ENCODE results near the gene ZNF628.

ZNF628 gene

DNA sequence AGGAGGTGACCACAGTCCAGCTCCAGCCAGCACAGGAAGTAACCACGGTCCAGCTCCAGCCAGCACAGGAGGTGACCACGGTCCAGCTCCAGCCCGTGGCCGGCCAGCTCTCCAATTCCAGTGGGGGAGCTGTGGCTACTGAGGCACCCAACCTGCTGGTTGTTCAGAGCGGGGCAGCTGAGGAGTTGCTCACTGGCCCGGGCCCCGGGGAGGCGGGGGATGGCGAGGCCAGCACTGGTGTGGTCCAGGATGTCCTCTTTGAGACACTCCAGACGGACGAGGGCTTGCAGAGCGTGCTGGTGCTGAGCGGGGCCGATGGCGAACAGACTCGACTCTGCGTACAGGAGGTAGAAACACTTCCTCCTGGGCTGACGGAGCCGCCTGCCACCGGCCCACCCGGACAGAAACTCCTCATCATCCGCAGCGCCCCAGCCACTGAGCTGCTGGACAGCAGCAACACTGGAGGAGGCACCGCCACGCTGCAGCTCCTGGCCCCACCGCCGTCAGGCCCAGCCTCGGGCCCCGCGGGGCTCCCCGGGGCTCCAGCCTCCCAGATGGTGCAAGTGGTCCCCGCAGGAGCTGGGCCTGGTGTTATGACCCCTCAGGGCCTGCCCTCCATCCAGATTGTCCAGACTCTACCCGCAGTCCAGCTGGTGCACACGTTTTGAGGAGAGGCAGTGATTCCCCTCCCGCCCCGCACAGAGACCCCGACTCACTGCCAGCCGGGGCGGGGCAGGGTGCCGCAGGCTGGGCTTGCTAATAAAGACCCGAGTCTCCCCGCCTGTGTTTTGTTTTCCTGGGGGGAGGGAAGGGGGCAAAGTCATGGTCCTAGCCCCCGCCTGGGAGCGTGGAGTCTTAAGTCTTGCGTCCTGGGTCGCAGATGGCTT, 7.5 kb downstream of the ZNF628 start:
- no peak for DNase-seq (ENCODE audit: low read depth in 2 of 2, low spot score in 1 of 2)

DNA sequence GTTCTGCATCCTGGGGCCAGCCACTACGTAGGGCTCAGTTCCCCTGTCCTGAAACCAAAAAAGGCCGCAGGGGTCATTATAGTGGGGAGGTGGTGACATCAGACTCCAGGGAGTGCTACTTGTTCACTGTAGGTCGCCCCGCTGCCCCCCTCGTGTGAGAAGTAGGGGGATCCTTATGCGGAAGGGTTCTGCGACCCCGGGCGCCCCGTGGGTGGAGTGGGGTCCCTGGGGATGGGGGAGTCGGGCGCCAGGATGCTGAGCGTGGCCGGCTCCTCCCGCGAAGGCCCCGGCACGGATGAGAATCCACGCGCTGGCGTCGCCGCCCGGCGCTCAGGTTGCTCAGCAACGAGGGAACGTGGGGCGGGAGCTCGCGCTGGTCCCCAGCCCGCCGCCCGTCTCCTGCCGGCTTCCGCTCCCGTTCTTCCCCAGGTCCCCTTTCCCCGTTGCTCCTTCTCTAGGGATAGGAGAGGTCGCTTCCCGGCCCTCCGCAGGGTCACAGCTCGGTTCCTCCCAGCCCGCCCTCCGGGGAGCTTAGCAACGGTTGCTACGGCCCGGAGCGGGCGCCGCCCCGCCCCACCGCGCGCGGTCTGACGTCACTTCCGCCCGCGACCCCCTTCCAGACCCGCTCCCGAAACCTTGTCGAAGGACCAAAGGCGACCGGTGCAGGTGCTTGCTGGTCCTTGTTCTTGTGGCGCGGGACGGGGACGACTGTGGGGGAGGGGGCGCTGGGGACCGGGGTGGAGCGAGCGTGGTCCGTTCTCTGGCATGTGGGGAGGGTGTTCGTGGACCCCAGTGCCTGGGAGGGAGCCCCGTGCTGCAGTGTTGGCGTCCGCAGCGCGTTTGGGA, 8.4 kb downstream of the ZNF628 start, which contains the start of gene NAT14:
NAT14 (plus strand) TSS at position 596 of the 846 bp plus-strand sequence. CDS start 521 bp downstream, outside the sequence.
- DNase-seq (ENCODE audit: low read depth in 2 of 2, low spot score in 1 of 2) = no peak

DNA sequence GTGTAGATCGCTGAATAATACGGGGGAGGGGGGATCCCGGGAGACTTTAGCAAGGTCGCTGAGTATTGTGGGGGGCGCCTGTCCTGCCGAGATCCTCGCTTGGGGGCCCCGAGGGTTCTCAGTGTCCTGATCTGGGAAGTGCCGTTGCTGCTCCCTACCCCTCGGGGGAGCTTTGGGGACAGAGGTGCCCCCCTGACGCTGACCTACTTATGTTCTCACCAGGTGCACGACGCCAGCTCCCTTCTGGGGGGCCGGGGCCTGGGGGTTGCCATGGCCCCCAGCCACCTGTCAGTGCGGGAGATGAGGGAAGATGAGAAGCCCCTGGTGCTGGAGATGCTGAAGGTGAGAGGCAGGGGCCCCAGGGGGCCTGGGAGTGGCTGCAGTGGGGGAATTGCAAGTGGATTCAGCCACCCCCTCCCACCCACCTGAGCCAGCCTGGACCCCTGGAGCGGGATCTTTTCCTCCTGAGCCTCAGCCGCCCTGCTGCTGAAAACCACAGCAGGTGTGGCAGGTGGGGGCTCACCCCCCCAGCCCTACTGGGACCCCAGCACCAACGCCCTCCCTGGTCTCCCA, 9.1 kb downstream of the ZNF628 start:
- DNase-seq (ENCODE audit: low read depth in 2 of 2, low spot score in 1 of 2) = no peak

DNA sequence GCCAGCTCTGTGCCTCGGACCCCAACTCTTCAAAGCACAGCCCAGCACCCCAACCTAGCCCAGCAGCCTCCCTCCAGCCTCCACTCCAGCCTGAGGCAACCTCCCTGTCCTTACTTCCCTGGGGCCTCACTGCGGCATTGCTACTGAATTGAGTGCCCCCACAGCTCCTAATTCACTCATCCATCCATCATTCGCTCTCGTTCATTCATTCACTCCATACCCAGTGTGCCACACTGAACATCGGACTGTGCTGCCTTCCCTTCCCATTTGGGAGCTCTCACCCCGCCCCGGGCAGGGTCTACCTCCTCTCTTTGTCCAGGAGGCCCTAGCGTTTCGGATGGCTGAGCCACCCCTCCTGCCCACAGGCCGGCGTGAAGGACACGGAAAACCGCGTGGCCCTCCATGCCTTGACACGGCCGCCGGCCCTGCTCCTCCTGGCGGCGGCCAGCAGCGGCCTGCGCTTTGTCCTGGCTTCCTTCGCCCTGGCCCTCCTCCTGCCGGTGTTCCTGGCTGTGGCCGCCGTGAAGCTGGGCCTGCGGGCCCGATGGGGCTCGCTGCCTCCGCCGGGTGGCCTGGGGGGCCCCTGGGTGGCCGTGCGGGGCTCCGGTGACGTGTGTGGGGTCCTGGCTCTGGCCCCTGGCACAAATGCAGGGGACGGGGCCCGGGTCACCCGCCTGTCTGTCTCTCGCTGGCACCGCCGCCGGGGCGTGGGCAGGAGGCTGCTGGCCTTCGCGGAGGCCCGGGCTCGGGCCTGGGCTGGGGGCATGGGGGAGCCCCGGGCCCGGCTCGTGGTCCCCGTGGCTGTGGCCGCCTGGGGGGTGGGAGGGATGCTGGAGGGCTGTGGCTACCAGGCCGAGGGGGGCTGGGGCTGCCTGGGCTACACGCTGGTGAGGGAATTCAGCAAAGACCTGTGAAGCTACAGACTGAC, 9.9 kb downstream of the ZNF628 start:
- DNase-seq (ENCODE audit: low read depth in 2 of 2, low spot score in 1 of 2) = no peak

DNA sequence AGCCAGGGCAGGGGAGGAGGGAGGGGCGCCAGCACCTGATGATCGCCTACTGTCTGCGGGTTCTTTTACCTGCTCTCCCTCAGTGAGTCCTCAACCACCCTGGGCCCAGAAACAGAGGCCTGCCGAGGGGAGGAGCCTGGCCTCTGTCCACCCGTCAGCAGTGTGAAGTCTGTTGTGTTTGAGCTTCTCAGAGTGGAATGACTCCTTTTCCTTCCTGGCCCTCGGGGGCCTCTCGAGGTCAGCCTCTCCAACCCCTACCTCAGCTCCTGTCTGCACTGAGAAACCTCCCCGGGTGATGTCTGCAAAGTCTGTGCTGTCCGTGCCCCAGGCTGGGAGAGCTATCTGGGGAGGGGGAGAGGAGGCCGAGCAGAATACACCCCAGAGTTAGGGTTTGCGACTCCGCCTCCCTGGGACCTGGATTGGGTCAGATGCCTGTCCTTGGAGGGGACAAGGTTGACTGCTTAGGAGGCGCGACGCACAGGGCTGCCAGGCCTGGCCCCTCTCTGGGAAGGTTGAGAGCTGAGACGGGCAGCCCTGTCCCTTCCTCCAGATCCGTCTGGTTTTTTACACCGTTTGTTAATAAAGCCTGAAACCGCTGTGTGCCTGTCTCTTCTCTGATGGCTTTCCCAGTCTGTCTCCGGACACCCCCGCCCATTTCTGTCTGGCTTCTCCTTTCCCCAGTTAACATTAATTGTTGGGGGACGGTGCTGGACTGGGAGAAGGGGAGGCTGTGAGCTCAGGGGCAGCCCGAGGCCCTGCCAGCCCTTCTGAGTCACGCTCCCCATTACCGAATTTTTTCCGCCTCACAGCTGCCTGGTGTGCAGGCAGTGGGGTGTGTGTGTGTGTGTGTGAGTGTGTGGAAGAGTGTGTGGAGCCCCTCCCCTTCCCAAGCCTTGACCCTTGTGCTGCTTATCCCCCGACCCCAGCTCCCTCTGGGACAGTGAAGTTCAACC, 10.8 kb downstream of the ZNF628 start:
- no peak for DNase-seq (ENCODE audit: low read depth in 2 of 2, low spot score in 1 of 2)

DNA sequence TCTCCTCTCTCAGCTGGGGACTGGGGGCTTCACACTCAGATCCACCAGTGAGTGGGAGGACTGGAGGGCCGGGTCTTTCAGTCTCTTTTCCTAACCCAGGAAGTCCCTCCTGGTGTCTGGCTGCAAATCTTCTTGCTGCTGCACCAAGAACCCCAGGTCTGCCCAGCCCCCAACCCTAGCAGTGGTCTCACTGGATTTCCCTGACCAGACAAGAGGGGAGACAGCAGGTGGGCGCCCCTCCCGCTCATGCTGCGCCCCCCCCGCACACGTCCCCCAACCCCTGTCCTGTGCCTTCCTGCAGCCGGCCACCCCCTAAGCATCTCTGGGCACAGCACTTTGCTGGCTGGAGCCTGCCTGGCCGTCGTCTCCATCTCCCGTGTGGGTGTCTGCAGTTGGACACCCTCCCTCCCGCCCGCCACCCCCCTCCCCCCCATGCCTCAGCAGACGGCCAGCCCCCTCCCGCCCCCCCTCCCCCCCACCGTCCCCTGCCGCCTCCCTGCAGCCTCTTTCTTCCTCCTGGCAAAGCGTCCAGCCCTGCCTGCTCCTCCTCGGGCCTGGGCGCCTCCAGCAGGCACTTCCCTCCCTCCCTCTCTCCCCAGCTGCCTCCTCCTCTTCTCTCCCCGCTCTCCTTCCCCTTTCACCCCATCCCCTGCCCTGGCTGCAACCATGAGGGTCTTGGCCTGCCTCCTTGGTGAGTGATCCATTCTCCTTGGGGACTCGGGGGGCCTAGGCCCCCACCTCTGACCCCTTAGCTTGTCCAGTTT, 11.7 kb downstream of the ZNF628 start, which contains the start of gene SSC5D:
SSC5D (plus strand) TSS at position 513 of the 764 bp plus-strand sequence; CDS start at position 667, 154 bp downstream.
- DNase-seq (ENCODE audit: low read depth in 2 of 2, low spot score in 1 of 2) = no peak

DNA sequence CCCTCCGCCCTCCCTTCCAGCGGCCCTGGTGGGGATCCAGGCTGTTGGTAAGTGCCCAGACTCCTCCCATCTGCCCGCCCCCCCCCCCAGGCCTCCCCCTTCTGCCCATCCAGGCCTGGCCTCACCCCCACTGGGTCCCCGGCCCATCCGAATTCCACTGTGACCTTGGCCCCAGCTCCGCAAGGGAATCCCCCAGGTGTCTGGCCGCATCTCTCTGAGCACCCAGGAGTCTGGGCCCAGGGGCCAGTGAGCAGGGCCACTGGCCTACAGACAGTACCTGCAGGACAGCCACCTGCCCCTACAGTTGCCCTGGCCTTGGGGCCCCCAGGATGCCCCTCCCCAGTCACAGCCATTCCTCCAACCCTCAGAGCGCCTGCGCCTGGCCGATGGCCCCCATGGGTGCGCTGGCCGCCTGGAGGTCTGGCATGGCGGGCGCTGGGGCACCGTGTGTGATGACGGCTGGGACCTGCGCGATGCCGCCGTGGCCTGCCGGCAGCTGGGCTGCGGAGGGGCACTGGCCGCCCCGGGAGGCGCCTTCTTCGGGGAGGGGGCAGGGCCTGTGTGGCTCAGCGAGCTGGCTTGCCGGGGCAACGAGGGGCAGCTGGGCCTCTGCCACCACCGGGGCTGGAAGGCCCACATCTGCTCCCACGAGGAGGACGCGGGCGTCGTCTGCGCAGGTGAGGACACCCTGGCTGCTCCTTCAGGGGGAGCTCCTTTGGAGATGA, 12.7 kb downstream of the ZNF628 start:
- no peak for DNase-seq (ENCODE audit: low read depth in 2 of 2, low spot score in 1 of 2)

DNA sequence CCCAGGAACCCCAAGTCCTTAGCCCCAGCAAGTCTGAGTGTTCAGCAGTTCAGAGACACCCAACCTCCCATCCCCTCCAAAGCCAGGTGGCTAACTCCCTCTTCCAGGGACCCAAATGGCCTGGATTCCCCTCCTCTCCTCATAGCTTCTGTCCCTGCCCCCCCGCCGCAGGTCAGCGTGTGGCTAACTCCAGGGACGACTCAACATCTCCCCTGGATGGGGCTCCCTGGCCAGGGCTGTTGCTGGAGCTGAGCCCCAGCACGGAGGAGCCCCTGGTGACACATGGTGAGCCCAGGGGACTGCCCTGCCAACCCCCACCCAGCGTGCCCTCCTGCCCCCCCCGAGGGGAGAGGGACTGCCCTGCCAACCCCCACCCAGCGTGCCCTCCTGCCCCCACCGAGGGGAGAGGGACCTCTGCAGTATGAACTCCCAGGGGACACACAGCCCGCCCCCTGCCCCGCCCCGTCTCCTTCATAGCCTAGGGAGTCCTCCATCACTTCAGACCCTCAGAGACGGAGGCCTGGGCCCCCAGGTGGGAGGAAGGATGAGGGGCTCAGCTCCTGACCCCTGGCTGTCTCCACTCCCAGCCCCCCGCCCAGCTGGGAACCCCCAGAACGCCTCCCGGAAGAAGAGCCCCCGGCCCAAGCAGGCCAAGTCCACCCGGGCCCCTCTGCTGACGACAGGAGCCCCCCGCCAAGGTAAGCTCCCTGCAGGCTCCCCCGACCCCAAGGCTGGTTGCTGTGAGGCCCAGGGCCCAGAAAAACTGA, 13.5 kb downstream of the ZNF628 start:
- DNase-seq (ENCODE audit: low read depth in 2 of 2, low spot score in 1 of 2) = no peak

DNA sequence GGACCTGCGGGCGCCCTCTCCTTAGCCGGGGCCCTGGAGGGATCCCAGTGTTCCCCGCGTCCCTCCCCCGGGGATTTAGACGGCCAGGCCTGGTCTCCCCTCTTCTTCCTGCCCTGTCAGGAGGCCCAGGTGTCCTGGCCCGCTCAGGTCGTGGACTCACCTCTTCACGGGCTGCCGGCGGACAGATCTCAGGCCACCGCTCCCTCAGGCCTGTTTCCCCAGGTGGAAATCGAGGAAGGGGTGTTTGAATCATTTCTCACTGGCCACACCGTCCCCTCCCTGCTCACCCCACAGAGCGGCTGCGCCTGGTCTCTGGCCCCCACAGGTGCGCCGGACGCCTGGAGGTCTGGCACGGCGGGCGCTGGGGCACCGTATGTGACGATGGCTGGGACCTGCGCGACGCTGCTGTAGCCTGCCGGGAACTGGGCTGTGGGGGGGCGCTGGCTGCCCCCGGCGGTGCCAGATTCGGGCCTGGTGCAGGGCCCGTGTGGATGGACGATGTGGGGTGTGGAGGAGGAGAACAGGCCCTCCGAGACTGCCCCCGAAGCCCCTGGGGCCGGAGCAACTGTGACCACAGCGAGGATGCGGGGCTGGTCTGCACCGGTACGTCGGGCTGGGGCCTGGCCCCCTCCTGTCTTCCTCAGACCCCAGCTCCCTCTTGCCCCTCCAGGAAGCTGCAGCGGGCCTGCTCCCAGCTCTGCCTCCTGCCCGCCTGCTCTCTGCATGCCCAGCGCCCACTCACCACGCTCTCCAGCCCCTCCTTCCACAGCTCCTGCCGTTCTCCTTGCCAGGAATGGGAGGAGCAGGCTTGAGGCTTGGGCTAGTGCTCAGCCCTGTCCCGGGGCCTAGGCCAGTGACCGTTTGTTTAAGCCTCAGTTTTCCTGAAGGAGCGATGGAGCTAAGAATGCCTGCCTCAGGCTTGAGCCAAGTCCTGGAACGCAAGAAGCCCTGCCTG, 14.3 kb downstream of the ZNF628 start:
- no peak for DNase-seq (ENCODE audit: low read depth in 2 of 2, low spot score in 1 of 2)

DNA sequence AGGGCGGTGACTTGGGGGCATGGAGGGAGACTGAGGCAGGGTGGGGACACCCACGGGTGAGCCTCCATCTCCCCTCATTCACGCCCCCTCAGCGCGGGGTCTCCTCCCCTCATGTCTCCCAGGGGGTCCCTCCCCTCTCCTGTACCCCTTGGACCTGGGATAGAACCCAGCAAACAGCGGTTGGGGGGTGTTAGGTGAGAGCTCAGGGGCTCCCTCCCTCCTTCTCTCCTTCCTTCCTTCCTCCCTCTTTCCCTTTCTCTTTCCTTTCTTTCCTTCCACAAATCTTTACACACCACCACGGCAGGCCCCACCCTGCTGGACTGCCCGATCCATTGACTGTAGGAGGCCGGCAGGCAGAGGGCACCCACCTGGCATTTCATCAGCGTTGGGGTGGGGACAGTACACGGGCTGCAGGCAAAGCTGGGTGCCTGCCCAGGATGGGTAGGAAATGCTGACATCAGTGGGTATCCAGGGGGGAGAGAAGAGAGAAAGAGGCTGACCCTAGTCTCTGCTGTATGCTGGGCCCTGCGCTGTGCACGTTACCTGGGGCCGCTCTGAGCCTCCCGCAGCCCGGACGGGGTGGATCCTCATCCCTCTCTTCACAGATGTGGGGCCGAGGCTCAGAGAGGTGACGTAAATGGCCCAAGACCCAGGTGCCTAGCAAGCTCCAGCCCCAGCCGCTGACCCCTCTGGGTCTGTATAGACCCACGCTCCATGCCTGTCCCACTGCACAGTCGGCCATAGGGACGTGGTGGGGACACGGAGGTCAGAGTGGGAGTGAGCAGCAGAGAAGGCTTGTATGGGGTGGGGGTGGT, 15.3 kb downstream of the ZNF628 start:
- no peak for DNase-seq (ENCODE audit: low read depth in 2 of 2, low spot score in 1 of 2)

DNA sequence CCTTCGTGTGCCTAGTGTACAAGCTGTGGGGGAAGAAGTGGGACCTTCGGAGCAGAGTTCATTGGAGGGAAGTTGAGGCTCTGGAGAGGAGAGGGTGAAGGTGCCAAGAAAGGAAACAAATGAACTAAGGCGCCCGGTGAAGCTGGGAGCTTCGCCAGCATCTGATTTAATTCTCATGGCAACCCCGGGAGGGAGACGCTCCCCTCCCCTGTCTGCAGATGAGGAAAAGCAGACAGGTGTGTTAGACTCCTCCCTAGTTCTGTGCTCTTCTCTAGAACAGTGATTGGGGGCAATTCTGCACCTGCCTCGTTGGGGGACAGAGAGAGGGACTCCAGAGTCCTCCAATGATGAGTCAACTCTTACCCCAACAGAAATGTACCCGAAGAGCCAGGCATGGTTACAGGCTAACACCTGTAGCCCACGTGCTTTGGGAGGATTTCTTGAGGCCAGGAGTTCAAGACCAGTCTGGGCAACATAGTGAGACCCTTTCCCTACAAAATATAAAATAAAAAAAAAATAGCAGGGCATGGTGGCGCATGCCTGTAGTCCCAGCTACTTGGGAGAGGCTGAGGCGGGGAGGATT, 16.0 kb downstream of the ZNF628 start:
- DNase-seq (ENCODE audit: low read depth in 2 of 2, low spot score in 1 of 2) = no peak

DNA sequence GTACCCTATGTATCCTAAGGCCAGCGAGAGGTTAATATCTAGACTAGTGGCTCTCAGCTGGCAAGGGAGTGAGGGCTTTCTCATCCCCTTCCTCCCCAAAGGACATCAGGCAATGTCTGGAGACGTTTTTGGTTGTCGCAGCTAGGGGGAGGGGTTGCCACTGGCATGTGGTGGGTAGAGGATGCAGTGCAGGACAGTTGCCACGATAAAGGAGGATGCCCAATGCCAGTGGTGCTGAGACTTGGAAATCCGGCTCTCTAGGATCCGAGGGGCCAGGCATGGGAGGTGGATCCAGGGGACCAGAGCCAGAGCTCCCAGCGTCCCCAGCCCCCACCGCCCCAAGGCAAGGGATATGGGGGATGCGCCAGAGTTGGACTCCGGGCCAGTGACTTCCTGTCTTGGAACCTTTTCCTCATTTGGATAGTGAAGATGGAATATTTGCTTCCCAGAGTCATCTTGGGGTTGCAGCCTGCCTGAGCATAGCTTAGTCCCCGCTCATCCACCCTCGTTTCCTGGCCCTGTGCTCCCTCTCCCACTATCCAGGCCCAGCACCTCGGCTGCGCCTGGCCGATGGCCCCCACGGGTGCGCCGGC, 16.7 kb downstream of the ZNF628 start:
- DNase-seq (ENCODE audit: low read depth in 2 of 2, low spot score in 1 of 2) = no peak

DNA sequence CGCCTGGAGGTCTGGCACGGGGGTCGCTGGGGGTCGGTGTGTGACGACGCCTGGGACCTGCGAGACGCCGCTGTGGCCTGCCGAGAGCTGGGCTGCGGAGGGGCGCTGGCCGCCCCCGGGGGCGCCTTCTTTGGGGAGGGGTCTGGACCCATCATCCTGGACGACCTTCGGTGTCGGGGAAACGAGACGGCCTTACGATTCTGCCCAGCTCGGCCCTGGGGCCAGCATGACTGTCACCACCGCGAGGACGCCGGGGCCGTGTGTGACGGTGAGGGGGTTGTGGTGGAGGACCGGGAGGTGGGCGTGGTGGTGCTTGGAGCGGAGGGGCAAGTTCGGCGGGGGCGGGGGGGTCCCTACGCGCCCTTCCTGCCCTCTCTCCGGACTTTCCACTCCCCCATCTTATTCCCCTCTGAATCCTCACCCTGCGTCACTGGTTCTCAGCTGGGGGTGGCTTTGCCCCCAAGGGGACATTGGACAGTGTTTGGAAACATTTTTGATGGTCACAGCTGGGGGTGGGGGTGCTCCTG, 17.3 kb downstream of the ZNF628 start:
- no peak for DNase-seq (ENCODE audit: low read depth in 2 of 2, low spot score in 1 of 2)

DNA sequence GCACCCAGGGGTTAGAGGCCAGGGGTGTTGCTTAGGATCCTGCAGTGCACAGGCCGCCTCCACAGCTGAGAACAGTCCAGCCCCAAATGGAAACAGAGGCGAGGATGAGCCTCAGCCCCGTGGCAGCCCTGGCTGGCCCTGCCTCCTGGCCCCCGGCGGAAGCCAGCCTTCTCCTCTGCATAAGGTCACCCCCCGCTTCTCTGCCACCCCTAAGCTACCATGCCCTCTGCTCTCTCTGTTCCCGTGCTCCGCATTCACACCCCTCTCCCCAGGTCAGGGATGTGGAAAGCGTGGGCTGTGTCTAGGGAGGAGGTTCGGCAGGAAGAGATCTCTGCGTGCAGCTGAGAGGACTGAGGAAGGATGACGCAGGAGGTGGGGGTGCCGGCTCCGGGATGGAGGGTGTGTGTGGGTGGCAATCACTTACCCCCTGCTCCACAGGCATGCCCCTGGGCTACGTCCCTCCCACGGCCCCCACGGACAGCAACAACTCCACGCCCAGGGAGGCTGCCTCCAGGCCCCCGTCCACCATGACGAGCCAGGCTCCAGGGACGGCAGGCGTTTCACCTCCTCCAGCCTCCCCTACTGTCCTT, 17.9 kb downstream of the ZNF628 start:
- DNase-seq (ENCODE audit: low read depth in 2 of 2, low spot score in 1 of 2) = no peak
